ENCODE results near the gene TSFM.

The TSFM gene

GRCh38 chr12:57830393-57830792, 47.8 kb downstream of the TSFM start:
- TF ChIP-seq CTCF (conservative IDR thresholded peaks at IDR 0.05; ENCODE audit: low read depth, low read length) = no peak
- no peak for DNase-seq (ENCODE audit: low read depth)
- no peak overlapping the region for H3K4me3 ChIP-seq (ENCODE audit: low read length)

- no peak for TF ChIP-seq CTCF (conservative IDR thresholded peaks at IDR 0.05; ENCODE audit: low read depth, low read length)
- H3K4me3 ChIP-seq (ENCODE audit: low read length) = no peak overlapping the region
- no peak for DNase-seq (ENCODE audit: low read depth)
These were observed 50.4 kb downstream of the TSFM start for GRCh38 chr12:57832966-57833365.

- H3K4me3 ChIP-seq (ENCODE audit: low read length) = no peak overlapping the region
- no peak for TF ChIP-seq CTCF (conservative IDR thresholded peaks at IDR 0.05; ENCODE audit: low read depth, low read length)
These were observed 51.1 kb downstream of the TSFM start for GRCh38 chr12:57833672-57834071.

GRCh38 chr12:57834086-57834876, 51.7 kb downstream of the TSFM start:
- H3K4me3 ChIP-seq (ENCODE audit: low read length) = no peak overlapping the region
- no peak for DNase-seq (ENCODE audit: low read depth)
- TF ChIP-seq CTCF (conservative IDR thresholded peaks at IDR 0.05; ENCODE audit: low read depth, low read length) = no peak

More at GRCh38 chr12:57833672-57834071, 51.1 kb downstream of the TSFM start:
- no peak for DNase-seq (ENCODE audit: low read depth)

GRCh38 chr12:57835366-57836288, 53.0 kb downstream of the TSFM start:
- no peak for TF ChIP-seq CTCF (conservative IDR thresholded peaks at IDR 0.05; ENCODE audit: low read depth, low read length)
- DNase-seq (ENCODE audit: low read depth) = no peak
- H3K4me3 ChIP-seq (ENCODE audit: low read length) = no peak overlapping the region

- DNase-seq (ENCODE audit: low read depth) = no peak
- TF ChIP-seq CTCF (conservative IDR thresholded peaks at IDR 0.05; ENCODE audit: low read depth, low read length) = no peak
- H3K4me3 ChIP-seq (ENCODE audit: low read length) = peak overlapping the region; percentile 0
These were observed 54.1 kb downstream of the TSFM start for GRCh38 chr12:57836442-57837375.
